GM10266 (cell line): ENCODE data around the gene ZNF579.

Experiments
- DNase-seq: peaks from one replicate; pipeline ENCODE4 v3.0.0; 2012; ENCODE audit errors: extremely low spot score
- CTCF ChIP-seq: IDR thresholded peaks from 2 replicates; pipeline ENCODE4 v1.5.1; 2012; ENCODE audit warnings: mild to moderate bottlenecking, low read depth; ENCODE audit not compliant: control insufficient read depth, insufficient read depth; ENCODE audit errors: missing control alignments

ZNF579 gene

GRCh38 chr19:55530996-55531395 lies 49.7 kb downstream of the ZNF579 start:
- no peak for TF ChIP-seq CTCF
- no peak for DNase-seq

- no peak for TF ChIP-seq CTCF
- DNase-seq, result no peak
These were observed 50.9 kb downstream of the ZNF579 start for GRCh38 chr19:55529636-55530234.

GRCh38 chr19:55528030-55528803 lies 52.4 kb downstream of the ZNF579 start:
- DNase-seq, result no peak
- TF ChIP-seq CTCF, result no peak

- no peak for DNase-seq
- TF ChIP-seq CTCF, result no peak
These were observed 53.2 kb downstream of the ZNF579 start for GRCh38 chr19:55527197-55528029.
